Transverse colon (tissue), 4 donors: Measurements from ENCODE around the gene CEND1. TPM values are rescaled to one million over a fixed set of nuclear protein-coding genes. Genes with fewer than 3 reads are reported as not detected.

Experiments
- DNase-seq: peaks from one replicate; pipeline ENCODE4 v3.0.0-alpha.2; 2019
- H3K27ac ChIP-seq, 4 donors: fragments of 200-600 bp; sonication (generic); 2 replicates each; pipeline ENCODE4 v1.5.1; 2016 to 2018; ENCODE audit warnings: inconsistent platforms in 4 of 4
- H3K27me3 ChIP-seq: fragments of 200-600 bp; sonication (generic); 2 replicates; pipeline ENCODE4 v1.5.1; 2017; ENCODE audit warnings: inconsistent platforms
- H3K36me3 ChIP-seq, 4 donors: fragments of 200-600 bp; sonication (generic); 2 replicates each; pipeline ENCODE4 v1.5.1; 2017 to 2019; ENCODE audit warnings: inconsistent platforms in 4 of 4
- H3K4me1 ChIP-seq, 4 donors: fragments of 200-600 bp; sonication (generic); 2 replicates each; pipeline ENCODE4 v1.5.1; 2017 to 2020; ENCODE audit warnings: inconsistent platforms in 4 of 4
- H3K4me3 ChIP-seq, 4 donors: fragments of 200-600 bp; sonication (generic); 1 replicate in 1 of 4; 2 replicates in 3 of 4; pipeline versions ENCODE4 v1.5.1 to v1.6.1; 2017 to 2019; ENCODE audit warnings: inconsistent platforms in 4 of 4
- H3K9me3 ChIP-seq, 2 donors: fragments of 200-600 bp; sonication (generic); 2 replicates each; pipeline ENCODE4 v1.5.1; 2017 to 2019; ENCODE audit warnings: inconsistent platforms in 2 of 2
- EP300 ChIP-seq: sonication (generic); formaldehyde crosslinking; IDR thresholded peaks from one replicate; pipeline ENCODE4 v1.6.1; 2017; ENCODE audit warnings: antibody characterized with exemption, low read depth
- POLR2A ChIP-seq: fragments of 450-650 bp; IDR thresholded peaks from one replicate; pipeline ENCODE4 v1.6.1; 2016; ENCODE audit warnings: antibody characterized with exemption, mild to moderate bottlenecking, moderate library complexity
- POLR2AphosphoS5 ChIP-seq, 3 donors: sonication (generic); formaldehyde crosslinking; IDR thresholded peaks; one replicate each; pipeline ENCODE4 v1.6.1; 2016; ENCODE audit warnings: antibody characterized with exemption in 3 of 3
- WGBS, 2 donors: methylation state at CpG; one replicate each; pipeline ENCODE4 v1.1.5; 2018; ENCODE audit warnings: low coverage in 1 of 2; 5-methylcytosine and 5-hydroxymethylcytosine counted together
- in situ Hi-C, 4 donors: fragments of 200-750 bp; cut with MboI; loops; one replicate each; pipeline versions ENCODE4 v1.15.0 to v1.15.1; 2017; ENCODE audit warnings: low sequenced_read_pairs in 3 of 4, low pct_ligation_motif_present in 1 of 4, low pct_unique_long_range_greater_than_20kb in 1 of 4
- intact Hi-C: fragments of 100-400 bp; cut with DNase I; formaldehyde crosslinking; loops from one replicate; pipeline ENCODE4 v1.15.1; 2023; ENCODE audit warnings: low total_unique reads
- total RNA-seq, 4 donors: library from RNA; depleted of rRNA; stranded (reverse); fragments of >200 nt; gene quantifications; one replicate each; pipeline ENCODE4 v1.1.0, GENCODE V29; 2016
- TF ChIP-seq, protein P1 (sequence below), 5 experiments: fragments of 200-600 bp in 3 of 5; fragments of 450-650 bp in 2 of 5; sonication (generic) in 3 of 5; IDR thresholded peaks; 1 replicate in 2 of 5; 2 replicates in 3 of 5; pipeline ENCODE4 v1.5.1; 2016 to 2017; ENCODE audit warnings: antibody characterized with exemption in 5 of 5, inconsistent platforms in 3 of 5, mild to moderate bottlenecking in 2 of 5, moderate library complexity in 1 of 5

Gene CEND1
- total RNA-seq, 4 donors from 2014 or later, result 0.79 to 1.2 TPM; not detected in 2

DNA sequence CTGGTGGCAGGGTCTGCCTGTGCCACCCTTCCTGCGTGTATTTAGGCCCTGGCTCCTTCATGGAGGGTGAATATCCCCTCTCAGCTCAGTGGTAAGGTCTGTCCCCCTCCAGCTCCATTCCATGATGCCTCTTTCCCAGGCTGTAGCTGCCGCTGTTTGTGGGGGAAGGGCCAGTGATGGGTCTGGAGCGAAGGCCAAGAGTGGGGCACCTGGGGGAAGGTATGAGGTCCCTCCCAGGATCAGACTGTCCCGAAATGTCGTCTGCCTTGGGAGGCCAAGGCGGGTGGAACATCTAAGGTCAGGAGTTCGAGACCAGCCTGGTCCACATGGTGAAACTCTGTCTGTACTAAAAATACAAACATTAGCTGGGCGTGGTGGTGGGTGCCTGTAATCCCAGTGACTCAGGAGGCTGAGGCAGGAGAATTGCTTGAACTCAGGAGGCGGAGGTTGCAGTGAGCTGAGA is 44.0 kb upstream of the CEND1 start:
- in situ Hi-C loops, result no loop called here
- TF ChIP-seq, protein P1, sequence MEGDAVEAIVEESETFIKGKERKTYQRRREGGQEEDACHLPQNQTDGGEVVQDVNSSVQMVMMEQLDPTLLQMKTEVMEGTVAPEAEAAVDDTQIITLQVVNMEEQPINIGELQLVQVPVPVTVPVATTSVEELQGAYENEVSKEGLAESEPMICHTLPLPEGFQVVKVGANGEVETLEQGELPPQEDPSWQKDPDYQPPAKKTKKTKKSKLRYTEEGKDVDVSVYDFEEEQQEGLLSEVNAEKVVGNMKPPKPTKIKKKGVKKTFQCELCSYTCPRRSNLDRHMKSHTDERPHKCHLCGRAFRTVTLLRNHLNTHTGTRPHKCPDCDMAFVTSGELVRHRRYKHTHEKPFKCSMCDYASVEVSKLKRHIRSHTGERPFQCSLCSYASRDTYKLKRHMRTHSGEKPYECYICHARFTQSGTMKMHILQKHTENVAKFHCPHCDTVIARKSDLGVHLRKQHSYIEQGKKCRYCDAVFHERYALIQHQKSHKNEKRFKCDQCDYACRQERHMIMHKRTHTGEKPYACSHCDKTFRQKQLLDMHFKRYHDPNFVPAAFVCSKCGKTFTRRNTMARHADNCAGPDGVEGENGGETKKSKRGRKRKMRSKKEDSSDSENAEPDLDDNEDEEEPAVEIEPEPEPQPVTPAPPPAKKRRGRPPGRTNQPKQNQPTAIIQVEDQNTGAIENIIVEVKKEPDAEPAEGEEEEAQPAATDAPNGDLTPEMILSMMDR (IDR thresholded peaks at IDR 0.05), result no peak
- TF ChIP-seq POLR2AphosphoS5 (IDR thresholded peaks at IDR 0.05) (no peak), POLR2A (no peak), EP300 (no peak)
- Histone ChIP-seq H3K4me3 (peak overlapping the region; percentile 54 to 86 (median 62)), H3K4me1 (peaks cover 40 to 83% (median 68%) of the 10 kb centered on the region in 4 donors), H3K27ac (peak overlapping the region; percentile 88 to 95 (median 92)), H3K27me3 (peaks cover 32% of the 10 kb centered on the region), H3K36me3 (peaks cover 0 to 7% (median 3%) of the 10 kb centered on the region in 4 donors), H3K9me3 (no peaks in the 10 kb centered on the region)
- DNase-seq, result peak; percentile 56
- WGBS, 2 donors, result 29 to 38% methylated on average over 2 to 9 of the region's 9 CpGs
- intact Hi-C loops, result no loop called here

DNA sequence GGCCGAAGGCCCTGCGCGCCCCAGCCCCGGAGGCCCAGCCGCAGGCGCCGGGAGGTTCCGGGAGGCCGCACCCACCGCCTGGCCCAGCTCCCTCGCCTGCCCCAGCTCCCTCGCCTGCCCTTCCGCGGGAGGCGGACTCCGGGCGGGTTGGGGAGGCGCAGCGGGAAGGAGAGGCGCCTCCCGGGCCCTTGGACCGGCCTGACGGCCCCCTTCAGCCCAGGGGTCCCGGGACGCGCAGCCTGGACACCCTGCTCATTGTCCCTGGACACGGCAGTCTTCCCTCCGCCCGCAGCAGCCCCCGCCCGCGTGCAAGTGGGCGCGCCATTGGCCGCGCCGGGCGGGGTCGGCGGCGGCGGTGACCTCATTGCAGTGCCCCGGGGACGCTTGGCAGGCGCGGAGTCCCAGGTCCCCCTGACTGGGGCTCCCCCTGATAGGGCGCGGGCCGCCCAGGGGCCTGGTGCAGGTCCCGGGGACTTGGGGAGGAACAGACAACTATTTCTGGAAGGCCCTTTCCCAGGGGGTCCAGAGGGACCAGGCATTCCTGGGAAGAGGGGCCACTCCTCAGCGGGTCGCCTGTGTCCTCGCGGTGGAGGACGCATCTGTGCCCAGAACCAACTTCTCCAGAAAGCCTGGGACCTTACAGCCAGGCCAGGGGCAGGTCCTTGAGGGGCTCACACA is 43.4 kb upstream of the CEND1 start:
- Histone ChIP-seq H3K27me3 (peaks cover 38% of the 10 kb centered on the region), H3K9me3 (no peaks in the 10 kb centered on the region), H3K4me1 (peaks cover 40 to 83% (median 68%) of the 10 kb centered on the region in 4 donors), H3K4me3 (peak overlapping the region; percentile 54 to 86 (median 62)), H3K36me3 (peaks cover 0 to 7% (median 3%) of the 10 kb centered on the region in 4 donors), H3K27ac (peak overlapping the region; percentile 88 to 95 (median 92))
- in situ Hi-C loops (no loop called here), intact Hi-C loops (no loop called here)
- DNase-seq, result peak; percentile 73
- TF ChIP-seq EP300 (no peak), POLR2AphosphoS5 (IDR thresholded peaks at IDR 0.05) (peak; percentile 15 to 75 (median 60)), POLR2A (peak; percentile 79)
- WGBS, 2 donors, result 1% methylated on average over 28 of the region's 55 CpGs; no CpG with 5 or more reads in 1 of the 2 donors

DNA sequence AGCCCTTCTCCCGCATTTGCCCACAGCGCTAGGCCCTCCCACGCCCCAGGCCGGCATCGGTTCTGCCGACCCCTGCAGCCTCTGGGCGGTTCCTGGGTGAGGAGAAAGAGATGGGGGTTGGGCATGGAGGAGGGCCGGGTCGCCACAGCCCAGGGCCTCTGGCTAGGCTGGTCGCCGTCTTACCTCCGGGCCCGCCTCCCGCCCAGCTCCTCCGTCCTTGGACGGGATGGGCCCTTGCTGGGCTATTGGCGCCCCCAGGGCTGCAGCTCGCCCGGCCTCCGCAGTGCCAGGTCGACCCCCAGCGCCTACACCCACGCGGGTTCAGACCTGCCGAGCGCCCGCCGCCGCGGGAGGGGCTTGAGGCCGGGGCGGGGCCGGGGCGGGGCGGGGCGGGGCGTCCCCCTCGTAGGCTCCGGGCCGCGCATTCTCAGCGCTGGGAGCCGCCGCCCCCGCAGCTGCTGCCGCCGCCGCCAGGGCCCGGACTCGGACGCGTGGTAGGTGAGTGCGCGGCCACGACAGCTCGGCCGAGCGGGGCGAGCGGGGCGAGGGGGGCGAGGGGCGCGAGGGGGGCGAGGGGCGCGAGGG is 42.7 kb upstream of the CEND1 start, which contains the start of gene CD151:
Gene CD151, plus strand, starts transcription at position 424 of the 585 bp plus-strand sequence. CDS start 3,118 bp downstream, outside the sequence.
- Histone ChIP-seq H3K36me3 (peaks cover 0 to 6% (median 3%) of the 10 kb centered on the region in 4 donors), H3K27ac (peak within 1 kb of the TSS; percentile 88 to 95 (median 92)), H3K4me1 (peaks cover 40 to 83% (median 68%) of the 10 kb centered on the region in 4 donors), H3K4me3 (peak within 1 kb of the TSS; percentile 54 to 86 (median 62)), H3K9me3 (no peaks in the 10 kb centered on the region), H3K27me3 (peaks cover 44% of the 10 kb centered on the region)
- TF ChIP-seq POLR2A (no peak), POLR2AphosphoS5 (IDR thresholded peaks at IDR 0.05) (peak in 2 of 3 donors; percentile 46 to 63), EP300 (no peak)
- TF ChIP-seq, protein P1 (IDR thresholded peaks at IDR 0.05), result peak in 1 of 5 experiments; percentile 6
- peak; percentile 76 for DNase-seq
- intact Hi-C loops, result no loop called here
- WGBS, 2 donors, result 3% methylated on average over 22 of the region's 67 CpGs; no CpG with 5 or more reads in 1 of the 2 donors
- in situ Hi-C loops, result no loop called here

DNA sequence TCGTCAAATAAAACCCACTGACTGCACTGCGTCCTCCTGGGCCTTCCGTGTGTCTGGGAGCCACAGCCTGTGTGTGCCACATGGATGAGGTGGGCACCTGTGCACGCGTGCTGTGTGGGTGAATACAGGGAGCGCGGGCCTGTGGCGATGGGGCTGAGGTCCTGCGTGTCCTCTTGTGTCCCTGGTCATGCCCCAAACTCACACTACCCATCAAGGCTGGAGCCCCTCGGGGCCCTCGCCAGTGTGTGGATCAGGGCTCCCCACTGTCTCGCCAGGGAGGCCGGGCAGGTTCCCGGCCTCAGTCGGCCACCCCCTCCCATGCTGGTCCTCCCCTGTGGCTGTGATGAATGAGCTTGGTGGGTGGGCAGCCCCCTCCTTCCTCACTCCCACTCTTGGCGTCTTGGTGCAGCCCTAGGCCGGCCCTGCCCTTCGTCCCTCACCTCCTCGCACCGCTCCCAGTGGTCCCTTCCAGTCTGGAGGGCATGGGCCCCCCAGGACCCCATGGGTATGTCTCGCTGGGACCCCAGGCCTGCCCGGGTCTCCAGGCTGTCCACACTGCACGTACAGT is 42.2 kb upstream of the CEND1 start:
- Histone ChIP-seq H3K4me1 (peaks cover 40 to 83% (median 68%) of the 10 kb centered on the region in 4 donors), H3K4me3 (peak overlapping the region; percentile 10 to 86 (median 60)), H3K27me3 (peaks cover 50% of the 10 kb centered on the region), H3K36me3 (peaks cover 0 to under 1% (median 0%) of the 10 kb centered on the region in 4 donors), H3K27ac (peak overlapping the region; percentile 88 to 95 (median 92)), H3K9me3 (no peaks in the 10 kb centered on the region)
- intact Hi-C loops (no loop called here), in situ Hi-C loops (no loop called here)
- 70% methylated on average over 23 of the region's 23 CpGs; no CpG with 5 or more reads in 1 of the 2 donors for WGBS, 2 donors
- no peak for DNase-seq
- TF ChIP-seq POLR2AphosphoS5 (IDR thresholded peaks at IDR 0.05) (no peak), EP300 (no peak), POLR2A (no peak)
- TF ChIP-seq, protein P1 (IDR thresholded peaks at IDR 0.05), result no peak
